Left hindlimb (tissue), 1 donor: ENCODE data around the gene KCTD2.
"Not testable (repeated sequence)": the region's sequence is repeated elsewhere in the genome, so short reads cannot be mapped to it uniquely, and the experiment has no call there.

Experiments used
- DNase-seq: peaks from one replicate; pipeline ENCODE4 v3.0.0-alpha.2; 2018

The KCTD2 gene

GRCh38 chr17:75059369-75060345, 12.6 kb downstream of the KCTD2 start:
- no peak for DNase-seq

GRCh38 chr17:75060434-75061054, 13.5 kb downstream of the KCTD2 start:
- DNase-seq = no peak

GRCh38 chr17:75061055-75061438, 14.0 kb downstream of the KCTD2 start:
- DNase-seq = no peak

- no peak for DNase-seq
These were observed 14.6 kb downstream of the KCTD2 start for GRCh38 chr17:75061618-75062017.

GRCh38 chr17:75063201-75063600, 16.2 kb downstream of the KCTD2 start:
- no peak for DNase-seq

- DNase-seq = no peak
These were observed 16.6 kb downstream of the KCTD2 start for GRCh38 chr17:75063626-75064025.

GRCh38 chr17:75064040-75064439, 17.0 kb downstream of the KCTD2 start:
- no peak for DNase-seq

GRCh38 chr17:75064460-75064859, 17.4 kb downstream of the KCTD2 start:
- no peak for DNase-seq

GRCh38 chr17:75064867-75065561, 18.0 kb downstream of the KCTD2 start:
- no peak for DNase-seq

- no peak for DNase-seq
These were observed 18.6 kb downstream of the KCTD2 start for GRCh38 chr17:75065562-75066151.

GRCh38 chr17:75067856-75068255, 20.8 kb downstream of the KCTD2 start:
- no peak for DNase-seq

GRCh38 chr17:75068750-75069149, 21.7 kb downstream of the KCTD2 start:
- no peak for DNase-seq

GRCh38 chr17:75069783-75070182, 22.8 kb downstream of the KCTD2 start:
- DNase-seq = no peak

- DNase-seq = not testable (repeated sequence)
These were observed 24.6 kb downstream of the KCTD2 start for GRCh38 chr17:75071478-75072271.

GRCh38 chr17:75072909-75073308, 25.9 kb downstream of the KCTD2 start:
- DNase-seq = not testable (repeated sequence)

GRCh38 chr17:75073618-75074047, 26.6 kb downstream of the KCTD2 start:
- no peak for DNase-seq

- DNase-seq = peak; percentile 64
These were observed 27.5 kb downstream of the KCTD2 start for GRCh38 chr17:75074532-75074931.

- no peak for DNase-seq
These were observed 28.7 kb downstream of the KCTD2 start for GRCh38 chr17:75075597-75076336.

GRCh38 chr17:75077072-75077495, 30.1 kb downstream of the KCTD2 start:
- no peak for DNase-seq

- DNase-seq = peak; percentile 63
These were observed 30.7 kb downstream of the KCTD2 start for GRCh38 chr17:75077496-75078283.
